Right renal cortex interstitium (tissue), 3 donors: ENCODE results near the gene OR4F3. TPM values are rescaled to one million over a fixed set of nuclear protein-coding genes. Genes with fewer than 3 reads are reported as not detected.
"Not testable (repeated sequence)": the region's sequence is repeated elsewhere in the genome, so short reads cannot be mapped to it uniquely, and the experiment has no call there.

Experiments used
- DNase-seq, 3 donors: peaks; one replicate each; pipeline ENCODE4 v3.0.0-alpha.2; 2013; ENCODE audit warnings: low read depth in 3 of 3, low spot score in 2 of 3
- polyA plus RNA-seq, 3 donors: library from polyadenylated mRNA; unstranded; fragments of 120-200 nt; gene quantifications; one replicate each; pipeline ENCODE4 v1.2.1, GENCODE V29; 2013; ENCODE audit not compliant: insufficient read length in 3 of 3

The OR4F3 gene
- polyA plus RNA-seq = not detected

GRCh38 chr5:181366968-181367367 is at the start of gene OR4F3:
TSS of gene OR4F3 (plus strand) at chr5:181367268.
- not testable (repeated sequence) for DNase-seq

Other genes starting within 250 kb of the OR4F3 start
- under 1 TPM in 1 of 3 donors, not detected in 2; 0.07 TPM for gene OR2V1, start 236.1 kb upstream of the OR4F3 start, polyA plus RNA-seq
- under 1 TPM in 1 of 3 donors, not detected in 2; 0.04 TPM for gene OR2V2, start 219.7 kb upstream of the OR4F3 start, polyA plus RNA-seq
- under 1 TPM; 0.13 to 0.31 (median 0.29) TPM for gene TRIM7, start 162.1 kb upstream of the OR4F3 start, polyA plus RNA-seq
- gene TRIM41, start 144.0 kb upstream of the OR4F3 start, polyA plus RNA-seq = 10 to 100 TPM; 30.5 to 35.2 (median 32.2) TPM
- gene RACK1, start 123.4 kb upstream of the OR4F3 start, polyA plus RNA-seq = 1,000 to 10,000 TPM; 2,869 to 3,030 (median 2,913) TPM
- gene TRIM52, start 106.1 kb upstream of the OR4F3 start, polyA plus RNA-seq = 10 to 100 TPM; 23.3 to 24.7 (median 24.4) TPM